ENCODE measurements around the gene FAM229A.

FAM229A gene

DNA sequence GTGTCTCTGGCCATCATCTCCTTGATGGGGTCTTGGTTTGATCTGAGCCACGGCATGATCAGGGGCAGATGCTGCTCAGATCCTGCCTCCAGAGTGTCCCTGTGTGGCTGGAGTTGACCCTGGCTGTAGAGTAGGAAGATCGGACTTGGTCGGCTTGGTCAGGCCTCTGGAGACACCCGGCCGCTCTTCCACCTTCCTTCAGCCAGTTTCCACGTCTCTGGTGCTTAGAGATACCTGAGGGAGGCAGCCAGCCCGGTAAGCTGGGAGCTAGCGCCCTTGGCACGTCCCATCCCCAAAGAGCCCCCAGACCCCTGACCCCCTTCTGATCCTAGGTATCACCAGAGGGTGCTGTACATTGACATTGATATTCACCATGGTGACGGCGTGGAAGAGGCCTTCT, 35.1 kb downstream of the FAM229A start:
- DNase-seq, result no peak

DNA sequence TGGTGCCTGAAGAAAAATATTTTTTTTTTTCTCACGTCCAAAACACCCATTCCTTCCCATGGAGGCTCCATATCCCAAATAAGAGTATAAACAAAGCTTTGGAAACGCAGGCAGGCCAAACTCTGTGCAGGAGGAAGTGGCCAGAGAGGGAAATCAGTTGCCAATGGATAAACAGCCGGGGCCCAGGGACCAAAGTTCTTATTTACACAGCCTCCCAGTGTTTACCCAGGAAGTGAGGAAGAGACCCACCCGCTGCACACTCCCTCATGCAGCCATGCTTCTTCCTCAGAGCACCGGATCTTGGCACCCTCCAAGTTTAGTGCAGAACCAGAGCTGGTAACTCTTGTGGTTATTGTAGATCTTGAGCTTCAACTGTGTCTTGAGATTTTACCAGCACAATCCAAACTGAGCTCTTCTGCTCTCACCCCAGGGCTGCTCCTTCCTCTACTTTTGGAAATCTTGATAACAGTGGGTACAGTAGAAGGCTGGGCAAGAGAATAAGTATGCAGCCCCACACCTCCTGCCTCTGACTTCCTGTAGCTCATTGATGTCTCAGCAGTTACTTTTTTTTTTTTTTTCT, 40.5 kb downstream of the FAM229A start:
- DNase-seq, result peak; percentile 16

DNA sequence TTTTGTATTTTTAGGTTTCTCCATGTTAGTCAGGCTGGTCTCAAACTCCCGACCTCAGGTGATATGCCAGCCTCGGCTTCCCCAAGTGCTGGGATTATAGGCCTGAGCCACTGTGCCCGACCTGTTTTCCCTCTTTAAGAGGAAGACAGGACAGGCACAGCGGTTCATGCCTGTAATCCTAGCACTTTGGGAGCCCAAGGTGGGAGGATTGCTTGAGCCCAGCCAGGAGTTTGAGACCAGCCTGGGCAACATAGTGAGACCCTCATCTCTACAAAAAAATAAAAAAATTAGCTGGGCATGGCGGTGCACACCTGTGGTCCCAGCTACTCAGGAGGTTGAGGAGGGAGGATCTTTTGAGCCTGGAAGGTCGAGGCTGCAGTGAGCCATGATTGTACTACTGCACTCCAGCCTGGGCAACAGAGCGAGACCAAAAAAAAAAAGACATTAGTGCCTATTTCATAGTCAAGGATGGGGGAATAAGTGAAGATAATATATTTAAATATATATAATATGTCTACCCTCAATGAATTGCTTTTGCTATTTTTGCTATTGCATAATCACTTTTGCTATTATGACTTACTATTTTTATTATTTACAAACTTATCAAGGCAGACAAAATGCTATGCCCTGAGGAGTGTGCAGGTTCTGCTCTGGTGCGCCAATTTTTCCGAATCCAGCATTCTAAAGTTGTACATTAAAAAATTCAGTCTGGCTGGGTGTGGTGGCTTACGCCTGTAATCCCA, 44.0 kb downstream of the FAM229A start:
- DNase-seq, result no peak

DNA sequence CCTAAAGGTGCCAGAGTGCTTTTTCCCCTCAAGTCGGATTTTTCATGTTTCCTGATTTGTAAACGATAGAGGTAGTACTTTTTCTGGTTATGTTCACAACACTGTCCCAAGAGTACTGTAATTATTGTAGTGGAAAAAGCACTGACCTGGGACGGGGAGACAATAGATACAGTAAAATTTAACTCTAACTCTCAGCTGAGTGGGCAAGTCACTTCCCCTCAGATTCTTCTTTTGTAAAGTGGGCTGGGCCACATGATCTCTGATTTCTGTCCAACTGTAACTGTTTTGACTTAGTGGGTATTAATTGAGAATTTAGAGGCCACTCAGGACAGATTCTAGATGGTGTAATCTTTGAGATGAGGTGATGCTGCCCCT, 45.4 kb downstream of the FAM229A start:
- no peak for DNase-seq

DNA sequence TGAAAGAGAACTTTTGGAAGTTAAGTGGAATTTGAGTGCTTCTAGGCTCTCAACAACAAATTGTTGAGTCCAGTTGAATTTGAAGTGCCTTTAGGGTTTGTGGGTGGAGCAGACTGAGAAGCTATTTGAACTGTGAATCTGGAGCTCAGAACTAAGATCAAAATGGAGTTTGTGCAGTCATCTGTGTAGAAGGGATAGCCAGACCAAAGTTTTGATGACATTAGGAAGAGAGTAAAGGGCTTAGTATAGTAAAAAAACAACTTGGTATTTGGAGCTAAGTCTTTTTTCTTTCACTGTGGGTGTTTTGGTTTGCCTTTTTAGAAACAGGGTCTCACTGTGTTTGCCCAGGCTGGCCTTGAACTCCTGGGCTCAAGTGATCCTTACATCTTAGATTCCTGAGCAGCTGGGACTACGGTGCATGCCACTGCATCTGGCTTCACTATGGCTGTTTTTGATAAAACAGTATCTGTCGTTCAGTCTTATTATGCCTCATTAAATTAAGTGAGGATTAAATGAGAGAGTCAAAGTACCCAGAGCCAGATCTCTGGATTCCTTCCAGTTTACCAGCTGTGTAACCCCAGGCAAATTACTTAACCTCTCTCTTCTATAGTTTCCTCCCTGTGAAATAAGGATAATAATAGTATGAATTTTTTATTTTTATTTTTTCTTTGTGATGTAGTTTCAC, 50.4 kb downstream of the FAM229A start:
- no peak for DNase-seq

Data from NCI-H2029 (cell line).